HepG2 (cell line): ENCODE measurements around the gene COMMD1. TPM values are rescaled to one million over a fixed set of nuclear protein-coding genes. Genes with fewer than 3 reads are reported as not detected.

Experiments
- ATAD3A ChIP-seq: sonication (generic); formaldehyde crosslinking; IDR thresholded peaks from 2 replicates; pipeline ENCODE4 v1.4.0; 2020; ENCODE audit warnings: missing genetic modification reagents
- IKZF1 ChIP-seq: fragments of 450-650 bp; IDR thresholded peaks from 2 replicates; pipeline ENCODE4 v1.7.1; 2016
- NFE2L1 ChIP-seq: sonication (generic); formaldehyde crosslinking; IDR thresholded peaks from 2 replicates; pipeline ENCODE4 v1.4.0; 2020; ENCODE audit warnings: missing genetic modification reagents, mild to moderate bottlenecking, borderline replicate concordance
- RARA ChIP-seq: IDR thresholded peaks from 2 replicates; pipeline ENCODE4 v1.6.1; 2016; ENCODE audit warnings: missing genetic modification reagents, missing compliant biosample characterization
- TEAD3 ChIP-seq: optimal IDR thresholded peaks from 2 replicates; pipeline ENCODE3; 2016; ENCODE audit warnings: borderline replicate concordance
- XRCC5 ChIP-seq: fragments of 200-400 bp; formaldehyde crosslinking; optimal IDR thresholded peaks from 2 replicates; pipeline ENCODE3; 2017; ENCODE audit warnings: mild to moderate bottlenecking, low read length
- polyA plus RNA-seq, 8 experiments: library from polyadenylated mRNA; depleted of rRNA in 3 of 8; stranded (reverse) in 7 of 8; unstranded in 1 of 8; fragments of >200 nt; fragmentation: Illumina TruSeq in 4 of 8; extraction: Trizol in 4 of 8; gene quantifications; 2 replicates each; pipeline versions ENCODE4 v1.2.1 to v1.2.3, GENCODE V29; 2011 to 2016; ENCODE audit warnings: low read depth in 4 of 8, missing spikeins in 1 of 8, mixed read lengths in 1 of 8; ENCODE audit not compliant: insufficient read depth in 1 of 8
- total RNA-seq, 5 experiments: library from RNA; depleted of rRNA; stranded (reverse); fragments of >200 nt; fragmentation: Illumina TruSeq; extraction: Trizol; gene quantifications; 2 replicates each; pipeline ENCODE4 v1.2.3, GENCODE V29; 2016; ENCODE audit warnings: low read depth in 1 of 5
- TF ChIP-seq, protein P1 (sequence below): sonication (generic); formaldehyde crosslinking; IDR thresholded peaks from 2 replicates; pipeline ENCODE4 v1.4.0; 2020; ENCODE audit warnings: mild to moderate bottlenecking, missing genetic modification reagents
- TF ChIP-seq, protein P2 (sequence below): IDR thresholded peaks from 2 replicates; pipeline ENCODE4 v1.4.0; 2020; ENCODE audit warnings: mild to moderate bottlenecking, missing genetic modification reagents
- TF ChIP-seq, protein P3 (sequence below): sonication (generic); formaldehyde crosslinking; IDR thresholded peaks from 2 replicates; pipeline ENCODE4 v1.5.1; 2020; ENCODE audit warnings: mild to moderate bottlenecking, missing genetic modification reagents, moderate library complexity
- TF ChIP-seq, protein P4 (sequence below): IDR thresholded peaks from 2 replicates; pipeline ENCODE4 v1.6.1; 2016; ENCODE audit warnings: low read depth, control low read depth

The COMMD1 gene
- total and polyA plus RNA-seq, 2 of the 13 experiments (the other 11 are each of a cell fraction or from before 2014, with no cell fraction given), result 25.7 to 105 TPM

DNA sequence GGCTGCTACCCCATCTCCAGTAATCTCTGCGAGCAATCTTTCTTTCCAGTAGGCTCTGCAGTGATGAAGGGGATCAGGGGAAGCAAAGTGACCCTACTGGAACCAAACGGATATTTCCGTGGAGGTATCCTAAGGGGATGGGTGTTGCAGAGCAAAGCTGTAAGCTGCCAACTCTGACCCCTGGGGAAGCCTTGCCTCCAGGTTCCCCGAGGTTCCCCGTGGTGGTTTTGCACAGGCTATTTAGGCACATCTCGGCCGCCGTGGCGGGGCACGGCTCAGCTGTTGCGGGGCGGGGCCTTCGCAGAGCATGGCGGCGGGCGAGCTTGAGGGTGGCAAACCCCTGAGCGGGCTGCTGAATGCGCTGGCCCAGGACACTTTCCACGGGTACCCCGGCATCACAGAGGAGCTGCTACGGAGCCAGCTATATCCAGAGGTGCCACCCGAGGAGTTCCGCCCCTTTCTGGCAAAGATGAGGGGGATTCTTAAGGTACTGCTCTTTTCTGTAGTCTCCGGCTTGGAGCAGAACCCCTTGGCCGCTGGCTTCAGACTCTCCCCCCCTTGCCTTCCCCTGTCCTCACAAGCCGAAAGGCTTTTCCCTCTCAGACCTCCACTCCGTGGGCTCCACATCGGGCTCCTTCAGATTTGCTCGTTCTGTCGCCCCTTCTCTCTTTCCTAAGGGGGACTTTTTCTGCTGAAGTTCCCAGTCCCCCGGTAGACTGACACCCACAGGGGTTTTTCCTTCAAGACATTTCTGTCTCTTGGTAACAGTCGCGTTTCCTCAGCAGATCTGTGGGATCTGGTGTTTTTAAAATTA is at the start of gene COMMD1 (continued):
- TF ChIP-seq, protein P1, sequence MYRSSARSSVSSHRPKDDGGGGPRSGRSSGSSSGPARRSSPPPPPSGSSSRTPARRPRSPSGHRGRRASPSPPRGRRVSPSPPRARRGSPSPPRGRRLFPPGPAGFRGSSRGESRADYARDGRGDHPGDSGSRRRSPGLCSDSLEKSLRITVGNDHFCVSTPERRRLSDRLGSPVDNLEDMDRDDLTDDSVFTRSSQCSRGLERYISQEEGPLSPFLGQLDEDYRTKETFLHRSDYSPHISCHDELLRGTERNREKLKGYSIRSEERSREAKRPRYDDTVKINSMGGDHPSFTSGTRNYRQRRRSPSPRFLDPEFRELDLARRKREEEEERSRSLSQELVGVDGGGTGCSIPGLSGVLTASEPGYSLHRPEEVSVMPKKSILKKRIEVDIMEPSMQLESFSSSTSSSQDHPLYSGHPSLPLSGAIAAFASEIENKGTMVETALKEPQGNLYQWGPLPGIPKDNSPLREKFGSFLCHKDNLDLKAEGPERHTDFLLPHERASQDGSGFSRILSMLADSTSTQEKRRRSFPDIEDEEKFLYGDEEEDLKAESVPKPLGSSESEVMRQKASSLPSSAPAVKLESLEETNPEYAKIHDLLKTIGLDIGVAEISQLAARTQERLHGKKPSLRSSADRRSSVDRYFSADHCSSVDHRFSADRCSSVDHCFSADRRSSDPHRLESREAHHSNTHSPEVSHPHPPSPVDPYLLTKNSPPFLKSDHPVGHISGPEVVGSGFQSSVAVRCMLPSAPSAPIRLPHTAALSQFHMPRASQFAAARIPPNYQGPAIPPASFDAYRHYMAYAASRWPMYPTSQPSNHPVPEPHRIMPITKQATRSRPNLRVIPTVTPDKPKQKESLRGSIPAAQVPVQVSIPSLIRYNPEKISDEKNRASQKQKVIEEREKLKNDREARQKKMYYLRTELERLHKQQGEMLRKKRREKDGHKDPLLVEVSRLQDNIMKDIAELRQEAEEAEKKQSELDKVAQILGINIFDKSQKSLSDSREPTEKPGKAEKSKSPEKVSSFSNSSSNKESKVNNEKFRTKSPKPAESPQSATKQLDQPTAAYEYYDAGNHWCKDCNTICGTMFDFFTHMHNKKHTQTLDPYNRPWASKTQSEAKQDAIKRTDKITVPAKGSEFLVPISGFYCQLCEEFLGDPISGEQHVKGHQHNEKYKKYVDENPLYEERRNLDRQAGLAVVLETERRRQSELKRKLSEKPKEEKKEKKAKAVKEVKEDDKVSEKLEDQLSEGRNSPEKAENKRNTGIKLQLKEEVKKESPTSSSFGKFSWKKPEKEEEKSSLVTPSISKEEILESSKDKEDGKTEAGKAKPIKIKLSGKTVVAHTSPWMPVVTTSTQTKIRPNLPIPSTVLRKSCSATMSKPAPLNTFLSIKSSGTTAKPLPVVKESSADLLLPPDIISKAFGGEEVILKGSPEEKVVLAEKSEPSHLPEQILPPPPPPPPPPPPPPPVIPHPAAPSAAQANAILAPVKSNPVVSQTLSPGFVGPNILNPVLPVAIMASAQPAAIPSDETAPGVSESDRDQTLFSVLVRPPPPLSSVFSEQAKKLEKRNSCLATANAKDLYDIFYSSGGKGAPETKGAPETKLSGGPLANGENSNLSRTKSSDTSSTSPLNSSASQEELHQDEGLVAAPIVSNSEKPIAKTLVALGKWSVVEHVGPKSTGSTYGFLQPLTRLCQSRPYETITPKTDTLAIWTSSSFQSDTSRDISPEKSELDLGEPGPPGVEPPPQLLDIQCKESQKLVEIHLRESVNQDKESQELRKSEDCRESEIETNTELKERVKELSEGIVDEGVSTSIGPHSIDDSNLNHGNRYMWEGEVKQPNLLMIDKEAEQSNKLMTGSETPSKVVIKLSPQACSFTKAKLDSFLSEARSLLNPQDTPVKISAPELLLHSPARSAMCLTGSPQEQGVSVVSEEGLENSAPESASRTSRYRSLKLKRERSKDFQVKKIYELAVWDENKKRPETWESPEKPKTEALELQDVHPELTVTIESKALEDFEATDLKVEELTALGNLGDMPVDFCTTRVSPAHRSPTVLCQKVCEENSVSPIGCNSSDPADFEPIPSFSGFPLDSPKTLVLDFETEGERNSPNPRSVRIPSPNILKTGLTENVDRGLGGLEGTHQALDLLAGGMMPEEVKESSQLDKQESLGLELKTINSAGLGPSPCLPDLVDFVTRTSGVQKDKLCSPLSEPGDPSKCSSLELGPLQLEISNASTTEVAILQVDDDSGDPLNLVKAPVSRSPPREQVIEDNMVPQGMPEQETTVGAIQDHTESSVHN (CRISPR knock-in tag), result no peak
- TF ChIP-seq, protein P2, sequence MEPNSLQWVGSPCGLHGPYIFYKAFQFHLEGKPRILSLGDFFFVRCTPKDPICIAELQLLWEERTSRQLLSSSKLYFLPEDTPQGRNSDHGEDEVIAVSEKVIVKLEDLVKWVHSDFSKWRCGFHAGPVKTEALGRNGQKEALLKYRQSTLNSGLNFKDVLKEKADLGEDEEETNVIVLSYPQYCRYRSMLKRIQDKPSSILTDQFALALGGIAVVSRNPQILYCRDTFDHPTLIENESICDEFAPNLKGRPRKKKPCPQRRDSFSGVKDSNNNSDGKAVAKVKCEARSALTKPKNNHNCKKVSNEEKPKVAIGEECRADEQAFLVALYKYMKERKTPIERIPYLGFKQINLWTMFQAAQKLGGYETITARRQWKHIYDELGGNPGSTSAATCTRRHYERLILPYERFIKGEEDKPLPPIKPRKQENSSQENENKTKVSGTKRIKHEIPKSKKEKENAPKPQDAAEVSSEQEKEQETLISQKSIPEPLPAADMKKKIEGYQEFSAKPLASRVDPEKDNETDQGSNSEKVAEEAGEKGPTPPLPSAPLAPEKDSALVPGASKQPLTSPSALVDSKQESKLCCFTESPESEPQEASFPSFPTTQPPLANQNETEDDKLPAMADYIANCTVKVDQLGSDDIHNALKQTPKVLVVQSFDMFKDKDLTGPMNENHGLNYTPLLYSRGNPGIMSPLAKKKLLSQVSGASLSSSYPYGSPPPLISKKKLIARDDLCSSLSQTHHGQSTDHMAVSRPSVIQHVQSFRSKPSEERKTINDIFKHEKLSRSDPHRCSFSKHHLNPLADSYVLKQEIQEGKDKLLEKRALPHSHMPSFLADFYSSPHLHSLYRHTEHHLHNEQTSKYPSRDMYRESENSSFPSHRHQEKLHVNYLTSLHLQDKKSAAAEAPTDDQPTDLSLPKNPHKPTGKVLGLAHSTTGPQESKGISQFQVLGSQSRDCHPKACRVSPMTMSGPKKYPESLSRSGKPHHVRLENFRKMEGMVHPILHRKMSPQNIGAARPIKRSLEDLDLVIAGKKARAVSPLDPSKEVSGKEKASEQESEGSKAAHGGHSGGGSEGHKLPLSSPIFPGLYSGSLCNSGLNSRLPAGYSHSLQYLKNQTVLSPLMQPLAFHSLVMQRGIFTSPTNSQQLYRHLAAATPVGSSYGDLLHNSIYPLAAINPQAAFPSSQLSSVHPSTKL, result peak; percentile 78
- TF ChIP-seq, protein P3, sequence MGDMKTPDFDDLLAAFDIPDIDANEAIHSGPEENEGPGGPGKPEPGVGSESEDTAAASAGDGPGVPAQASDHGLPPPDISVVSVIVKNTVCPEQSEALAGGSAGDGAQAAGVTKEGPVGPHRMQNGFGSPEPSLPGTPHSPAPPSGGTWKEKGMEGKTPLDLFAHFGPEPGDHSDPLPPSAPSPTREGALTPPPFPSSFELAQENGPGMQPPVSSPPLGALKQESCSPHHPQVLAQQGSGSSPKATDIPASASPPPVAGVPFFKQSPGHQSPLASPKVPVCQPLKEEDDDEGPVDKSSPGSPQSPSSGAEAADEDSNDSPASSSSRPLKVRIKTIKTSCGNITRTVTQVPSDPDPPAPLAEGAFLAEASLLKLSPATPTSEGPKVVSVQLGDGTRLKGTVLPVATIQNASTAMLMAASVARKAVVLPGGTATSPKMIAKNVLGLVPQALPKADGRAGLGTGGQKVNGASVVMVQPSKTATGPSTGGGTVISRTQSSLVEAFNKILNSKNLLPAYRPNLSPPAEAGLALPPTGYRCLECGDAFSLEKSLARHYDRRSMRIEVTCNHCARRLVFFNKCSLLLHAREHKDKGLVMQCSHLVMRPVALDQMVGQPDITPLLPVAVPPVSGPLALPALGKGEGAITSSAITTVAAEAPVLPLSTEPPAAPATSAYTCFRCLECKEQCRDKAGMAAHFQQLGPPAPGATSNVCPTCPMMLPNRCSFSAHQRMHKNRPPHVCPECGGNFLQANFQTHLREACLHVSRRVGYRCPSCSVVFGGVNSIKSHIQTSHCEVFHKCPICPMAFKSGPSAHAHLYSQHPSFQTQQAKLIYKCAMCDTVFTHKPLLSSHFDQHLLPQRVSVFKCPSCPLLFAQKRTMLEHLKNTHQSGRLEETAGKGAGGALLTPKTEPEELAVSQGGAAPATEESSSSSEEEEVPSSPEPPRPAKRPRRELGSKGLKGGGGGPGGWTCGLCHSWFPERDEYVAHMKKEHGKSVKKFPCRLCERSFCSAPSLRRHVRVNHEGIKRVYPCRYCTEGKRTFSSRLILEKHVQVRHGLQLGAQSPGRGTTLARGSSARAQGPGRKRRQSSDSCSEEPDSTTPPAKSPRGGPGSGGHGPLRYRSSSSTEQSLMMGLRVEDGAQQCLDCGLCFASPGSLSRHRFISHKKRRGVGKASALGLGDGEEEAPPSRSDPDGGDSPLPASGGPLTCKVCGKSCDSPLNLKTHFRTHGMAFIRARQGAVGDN (CRISPR knock-in tag), result peak; percentile 94
- TF ChIP-seq RARA (CRISPR knock-in tag) (peak; percentile 48; the same call in 1 of the 2 replicates), XRCC5 (peak; percentile 91), ATAD3A (CRISPR knock-in tag) (no peak), NFE2L1 (CRISPR knock-in tag) (no peak), TEAD3 (CRISPR knock-in tag) (peak; percentile 35), IKZF1 (no peak)
- TF ChIP-seq, protein P4, sequence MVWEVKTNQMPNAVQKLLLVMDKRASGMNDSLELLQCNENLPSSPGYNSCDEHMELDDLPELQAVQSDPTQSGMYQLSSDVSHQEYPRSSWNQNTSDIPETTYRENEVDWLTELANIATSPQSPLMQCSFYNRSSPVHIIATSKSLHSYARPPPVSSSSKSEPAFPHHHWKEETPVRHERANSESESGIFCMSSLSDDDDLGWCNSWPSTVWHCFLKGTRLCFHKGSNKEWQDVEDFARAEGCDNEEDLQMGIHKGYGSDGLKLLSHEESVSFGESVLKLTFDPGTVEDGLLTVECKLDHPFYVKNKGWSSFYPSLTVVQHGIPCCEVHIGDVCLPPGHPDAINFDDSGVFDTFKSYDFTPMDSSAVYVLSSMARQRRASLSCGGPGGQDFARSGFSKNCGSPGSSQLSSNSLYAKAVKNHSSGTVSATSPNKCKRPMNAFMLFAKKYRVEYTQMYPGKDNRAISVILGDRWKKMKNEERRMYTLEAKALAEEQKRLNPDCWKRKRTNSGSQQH, result no peak; the same call in 1 of the 2 replicates
